H1 (cell line): ENCODE results near the gene PCF11. TPM values are rescaled to one million over a fixed set of nuclear protein-coding genes. Genes with fewer than 3 reads are reported as not detected.

Experiments
- FOSL1 ChIP-seq: IDR thresholded peaks from 2 replicates; pipeline ENCODE4 v1.6.1; 2011; ENCODE audit warnings: mild to moderate bottlenecking, low read depth, low read length, moderate library complexity; ENCODE audit not compliant: insufficient read depth
- KDM4A ChIP-seq: IDR thresholded peaks from one replicate; pipeline ENCODE4 v1.7.1; 2012; ENCODE audit warnings: low read depth, mild to moderate bottlenecking, moderate library complexity, low read length, inconsistent platforms; ENCODE audit not compliant: severe bottlenecking
- RNF2 ChIP-seq: fragments of 200-900, 300-1000 bp; sonication (generic); IDR thresholded peaks from 2 replicates; pipeline ENCODE4 v1.7.1; 2016; ENCODE audit warnings: borderline replicate concordance, low read depth, mild to moderate bottlenecking, antibody characterized with exemption, low read length; ENCODE audit not compliant: poor library complexity, severe bottlenecking; ENCODE audit errors: missing control alignments
- SIX5 ChIP-seq: IDR thresholded peaks from 2 replicates; pipeline ENCODE4 v1.6.1; 2011; ENCODE audit warnings: mild to moderate bottlenecking, low read depth, low read length
- polyA plus RNA-seq, 7 experiments: library from polyadenylated mRNA; depleted of rRNA in 3 of 7; stranded (reverse) in 5 of 7; unstranded in 2 of 7; fragments of >200 nt in 5 of 7; fragments of 200-250 nt in 2 of 7; gene quantifications; 1 replicate in 5 of 7; 2 replicates in 1 of 7; 4 replicates in 1 of 7; pipeline versions ENCODE4 v1.2.1 to v1.2.3, GENCODE V29; 2011 to 2013; ENCODE audit warnings: missing spikeins in 2 of 7, mixed read lengths in 2 of 7
- total RNA-seq: library from RNA; stranded (reverse); fragmentation: NEBNext Ultra II Directional; extraction: Animal tissue kit (Norgen Biotek cat#: 25700); gene quantifications from 2 replicates; pipeline ENCODE4 v1.2.1, GENCODE V29; 2021

Gene PCF11
- total and polyA plus RNA-seq, 2 of the 8 experiments (the other 6 are each of a cell fraction or from before 2014, with no cell fraction given), result 25.1 to 47.7 TPM

- TF ChIP-seq SIX5 (no peak), FOSL1 (no peak), RNF2 (no peak), KDM4A (no peak)
Observed at GRCh38 chr11:83200035-83200434, 43.1 kb downstream of the PCF11 start (continued).
